Measurements from ENCODE around the gene DHRS13.

Gene DHRS13

GRCh38 chr17:28902819-28903545 is at the start of gene DHRS13:
Gene DHRS13 (minus strand): TSS chr17:28903079. CDS start chr17:28902944, 135 bp downstream.
- DNase-seq, result peak; percentile 95 to 99

GRCh38 chr17:28951991-28952975 is 49.4 kb upstream of the DHRS13 start:
- peak; percentile 100 for DNase-seq

GRCh38 chr17:28951428-28951990 is 48.6 kb upstream of the DHRS13 start, which contains the start of gene PHF12:
Gene PHF12 (minus strand): TSS chr17:28951518. CDS start chr17:28950960, 558 bp downstream.
- DNase-seq, result peak; percentile 100

- peak in 1 of 2 experiments; percentile 69 for DNase-seq
These were observed 48.0 kb upstream of the DHRS13 start for GRCh38 chr17:28950752-28951427.

- peak; percentile 37 to 77 for DNase-seq
These were observed 47.3 kb upstream of the DHRS13 start for GRCh38 chr17:28950017-28950751.

- peak; percentile 55 to 79 for DNase-seq
These were observed 46.5 kb upstream of the DHRS13 start for GRCh38 chr17:28949185-28950016.

- DNase-seq, result no peak
These were observed 46.0 kb upstream of the DHRS13 start for GRCh38 chr17:28948873-28949184.

GRCh38 chr17:28948342-28948741 is 45.5 kb upstream of the DHRS13 start:
- DNase-seq, result no peak

- no peak for DNase-seq
These were observed 44.8 kb upstream of the DHRS13 start for GRCh38 chr17:28947639-28948038.

GRCh38 chr17:28946239-28946638 is 43.4 kb upstream of the DHRS13 start:
- no peak for DNase-seq

GRCh38 chr17:28944862-28945741 is 42.2 kb upstream of the DHRS13 start:
- DNase-seq, result peak in 1 of 2 experiments; percentile 49

GRCh38 chr17:28944343-28944742 is 41.5 kb upstream of the DHRS13 start:
- DNase-seq, result no peak

- DNase-seq, result no peak
These were observed 40.0 kb upstream of the DHRS13 start for GRCh38 chr17:28942925-28943324.

GRCh38 chr17:28941251-28941650 is 38.4 kb upstream of the DHRS13 start:
- no peak for DNase-seq

GRCh38 chr17:28940675-28941074 is 37.8 kb upstream of the DHRS13 start:
- no peak for DNase-seq

- DNase-seq, result no peak
These were observed 37.3 kb upstream of the DHRS13 start for GRCh38 chr17:28940142-28940541.

- DNase-seq, result no peak
These were observed 35.7 kb upstream of the DHRS13 start for GRCh38 chr17:28938552-28938951.

GRCh38 chr17:28937044-28937729 is 34.3 kb upstream of the DHRS13 start:
- no peak for DNase-seq

- DNase-seq, result no peak
These were observed 33.0 kb upstream of the DHRS13 start for GRCh38 chr17:28935744-28936460.
